ENCODE data around the gene NIF3L1. TPM values are rescaled to one million over a fixed set of nuclear protein-coding genes. Genes with fewer than 3 reads are reported as not detected.

The NIF3L1 gene
- total and polyA plus RNA-seq, 2 donors from 2014 or later, result 24.6 to 29.7 TPM

DNA sequence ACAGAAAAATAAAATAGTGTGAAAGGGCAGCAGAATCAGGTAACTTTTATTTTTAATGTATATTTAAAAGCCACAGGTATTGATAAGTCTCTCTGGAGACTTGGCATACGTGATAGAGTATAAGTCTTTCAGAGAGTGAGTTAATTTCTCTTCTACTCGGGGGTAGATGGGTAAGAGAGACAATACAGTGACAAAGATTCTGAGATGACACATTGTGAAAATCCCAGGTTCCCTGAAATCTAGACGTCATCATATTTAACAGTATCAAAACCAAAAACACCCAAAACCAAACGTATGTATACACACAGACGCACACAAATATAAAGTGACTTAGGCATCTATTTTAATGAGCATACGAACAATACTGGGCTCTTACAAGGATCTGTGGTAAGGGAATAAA, 33.3 kb downstream of the NIF3L1 start:
- FAIRE-seq (no peak), DNase-seq (no peak)
- TF ChIP-seq, protein P1, sequence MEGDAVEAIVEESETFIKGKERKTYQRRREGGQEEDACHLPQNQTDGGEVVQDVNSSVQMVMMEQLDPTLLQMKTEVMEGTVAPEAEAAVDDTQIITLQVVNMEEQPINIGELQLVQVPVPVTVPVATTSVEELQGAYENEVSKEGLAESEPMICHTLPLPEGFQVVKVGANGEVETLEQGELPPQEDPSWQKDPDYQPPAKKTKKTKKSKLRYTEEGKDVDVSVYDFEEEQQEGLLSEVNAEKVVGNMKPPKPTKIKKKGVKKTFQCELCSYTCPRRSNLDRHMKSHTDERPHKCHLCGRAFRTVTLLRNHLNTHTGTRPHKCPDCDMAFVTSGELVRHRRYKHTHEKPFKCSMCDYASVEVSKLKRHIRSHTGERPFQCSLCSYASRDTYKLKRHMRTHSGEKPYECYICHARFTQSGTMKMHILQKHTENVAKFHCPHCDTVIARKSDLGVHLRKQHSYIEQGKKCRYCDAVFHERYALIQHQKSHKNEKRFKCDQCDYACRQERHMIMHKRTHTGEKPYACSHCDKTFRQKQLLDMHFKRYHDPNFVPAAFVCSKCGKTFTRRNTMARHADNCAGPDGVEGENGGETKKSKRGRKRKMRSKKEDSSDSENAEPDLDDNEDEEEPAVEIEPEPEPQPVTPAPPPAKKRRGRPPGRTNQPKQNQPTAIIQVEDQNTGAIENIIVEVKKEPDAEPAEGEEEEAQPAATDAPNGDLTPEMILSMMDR (IDR thresholded peaks at IDR 0.05; ENCODE audit: borderline replicate concordance, extremely low read depth, insufficient read depth), result no peak
- H3K4me3 ChIP-seq (ENCODE audit: low read length in 3 of 3), result no peak overlapping the region
- intact Hi-C loops (cut with DNase I), result no loop called here
- no peaks in the 10 kb centered on the region for H3K4me1 ChIP-seq (ENCODE audit: control insufficient read depth in 2 of 3, insufficient read depth in 2 of 3, low read depth in 1 of 3, low read length in 3 of 3)
- no peaks in the 10 kb centered on the region for H3K27me3 ChIP-seq (ENCODE audit: control insufficient read depth, insufficient read depth, low read length)
- no peak overlapping the region for H3K27ac ChIP-seq (ENCODE audit: low read depth in 2 of 2, low read length in 2 of 2)
- no peaks in the 10 kb centered on the region for H3K9me3 ChIP-seq (ENCODE audit: control insufficient read depth in 2 of 3, insufficient read depth in 1 of 3, low read length in 3 of 3)
- peaks cover 3 to 49% (median 13%) of the 10 kb centered on the region in 3 donors for H3K36me3 ChIP-seq (ENCODE audit: control insufficient read depth in 2 of 3, insufficient read depth in 3 of 3, low read length in 3 of 3)
- H3K9ac ChIP-seq (ENCODE audit: low read length in 3 of 3), result no peak overlapping the region

DNA sequence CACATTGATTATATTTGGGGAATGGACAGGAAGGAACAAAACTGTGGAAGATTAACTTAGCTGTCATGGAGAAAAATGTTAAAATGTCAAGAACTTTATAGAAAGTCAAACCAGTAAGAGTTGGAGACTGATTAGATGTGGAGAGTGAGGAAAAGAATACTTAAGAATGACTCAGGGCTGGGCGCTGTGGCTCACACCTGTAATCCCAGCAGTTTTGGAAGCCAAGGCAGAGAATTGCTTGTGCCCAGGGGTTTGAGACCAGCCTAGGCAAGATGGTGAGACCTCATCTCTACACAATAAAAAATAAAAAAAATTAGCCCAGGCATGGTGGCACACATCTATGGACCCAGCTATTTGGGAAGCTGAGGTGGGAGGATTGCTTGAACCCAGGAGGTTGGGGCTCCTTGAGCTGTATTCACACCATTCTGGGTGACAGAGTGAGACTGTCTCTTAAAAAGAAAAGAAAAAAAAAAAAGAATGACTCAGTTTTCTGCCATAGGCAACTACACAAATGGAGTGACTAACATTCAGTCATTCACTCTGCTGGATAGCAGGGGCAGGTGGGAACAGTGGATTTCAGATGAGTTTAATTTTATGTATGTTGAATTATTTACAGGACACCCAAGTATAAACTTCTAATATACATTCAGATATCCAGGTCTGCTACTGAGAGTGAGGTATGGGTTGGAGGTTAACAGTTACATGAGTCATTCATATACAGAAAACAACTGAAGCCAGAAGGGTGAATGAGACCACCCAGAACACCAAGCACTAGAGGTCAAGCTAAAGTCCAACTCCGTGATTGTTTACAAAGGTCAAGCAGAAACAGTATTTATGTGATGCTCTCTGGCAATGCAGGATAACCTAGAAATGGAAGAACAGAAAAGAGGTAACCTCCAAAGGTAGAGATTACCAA, 40.4 kb downstream of the NIF3L1 start:
- Histone ChIP-seq H3K9ac (ENCODE audit: low read length in 3 of 3) (no peak overlapping the region), H3K36me3 (ENCODE audit: control insufficient read depth in 2 of 3, insufficient read depth in 3 of 3, low read length in 3 of 3) (peaks cover 10 to 33% (median 14%) of the 10 kb centered on the region in 3 donors), H3K4me1 (ENCODE audit: control insufficient read depth in 2 of 3, insufficient read depth in 2 of 3, low read depth in 1 of 3, low read length in 3 of 3) (no peaks in the 10 kb centered on the region), H3K27me3 (ENCODE audit: control insufficient read depth, insufficient read depth, low read length) (no peaks in the 10 kb centered on the region), H3K27ac (ENCODE audit: low read depth in 2 of 2, low read length in 2 of 2) (no peak overlapping the region), H3K4me3 (ENCODE audit: low read length in 3 of 3) (no peak overlapping the region), H3K9me3 (ENCODE audit: control insufficient read depth in 2 of 3, insufficient read depth in 1 of 3, low read length in 3 of 3) (no peaks in the 10 kb centered on the region)
- no peak for FAIRE-seq
- no peak for DNase-seq
- TF ChIP-seq, protein P1 (IDR thresholded peaks at IDR 0.05; ENCODE audit: borderline replicate concordance, extremely low read depth, insufficient read depth), result no peak
- intact Hi-C loops (cut with DNase I), result no loop called here

DNA sequence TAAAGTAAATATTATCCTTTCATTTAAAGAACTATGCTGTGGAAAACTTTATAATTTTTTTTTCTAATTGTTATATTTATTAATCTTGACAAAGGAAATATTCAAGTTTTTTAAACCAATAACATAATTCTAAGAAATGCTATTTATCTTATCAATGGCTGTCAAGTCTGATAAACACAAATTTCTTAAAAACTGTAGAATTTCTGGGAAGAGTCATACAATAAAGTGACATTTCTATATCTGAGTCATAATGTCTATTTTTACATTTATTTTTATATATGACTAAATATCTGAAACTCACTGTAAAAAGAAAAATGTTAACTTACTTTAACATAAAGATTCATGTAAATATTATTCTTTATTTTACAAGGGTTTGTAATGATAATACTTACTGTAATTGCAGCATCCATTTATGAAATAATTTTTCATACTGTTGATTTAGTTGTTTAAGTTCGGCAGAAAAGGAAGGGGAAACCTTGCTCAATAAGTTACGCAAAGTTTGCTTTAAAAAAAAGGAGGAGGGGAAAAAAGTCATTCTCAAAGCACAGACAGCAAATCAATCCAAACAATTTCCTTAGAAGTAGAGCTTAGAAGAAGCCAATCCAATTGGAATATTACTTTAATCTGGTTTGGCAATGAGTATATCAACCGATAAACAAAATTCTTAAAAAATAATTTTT, 41.9 kb downstream of the NIF3L1 start:
- no peak overlapping the region for H3K27ac ChIP-seq (ENCODE audit: low read depth in 2 of 2, low read length in 2 of 2)
- no peaks in the 10 kb centered on the region for H3K9me3 ChIP-seq (ENCODE audit: control insufficient read depth in 2 of 3, insufficient read depth in 1 of 3, low read length in 3 of 3)
- no peak overlapping the region for H3K9ac ChIP-seq (ENCODE audit: low read length in 3 of 3)
- H3K27me3 ChIP-seq (ENCODE audit: control insufficient read depth, insufficient read depth, low read length), result no peaks in the 10 kb centered on the region
- TF ChIP-seq, protein P1 (IDR thresholded peaks at IDR 0.05; ENCODE audit: borderline replicate concordance, extremely low read depth, insufficient read depth), result no peak
- H3K36me3 ChIP-seq (ENCODE audit: control insufficient read depth in 2 of 3, insufficient read depth in 3 of 3, low read length in 3 of 3), result peaks cover 11 to 34% (median 18%) of the 10 kb centered on the region in 3 donors
- no peak overlapping the region for H3K4me3 ChIP-seq (ENCODE audit: low read length in 3 of 3)
- H3K4me1 ChIP-seq (ENCODE audit: control insufficient read depth in 2 of 3, insufficient read depth in 2 of 3, low read depth in 1 of 3, low read length in 3 of 3), result no peaks in the 10 kb centered on the region
- intact Hi-C loops (cut with DNase I), result no loop called here
- FAIRE-seq (no peak), DNase-seq (no peak)

All from kidney (tissue), 14 donors.